ENCODE measurements around the gene ORAI2.

DNA sequence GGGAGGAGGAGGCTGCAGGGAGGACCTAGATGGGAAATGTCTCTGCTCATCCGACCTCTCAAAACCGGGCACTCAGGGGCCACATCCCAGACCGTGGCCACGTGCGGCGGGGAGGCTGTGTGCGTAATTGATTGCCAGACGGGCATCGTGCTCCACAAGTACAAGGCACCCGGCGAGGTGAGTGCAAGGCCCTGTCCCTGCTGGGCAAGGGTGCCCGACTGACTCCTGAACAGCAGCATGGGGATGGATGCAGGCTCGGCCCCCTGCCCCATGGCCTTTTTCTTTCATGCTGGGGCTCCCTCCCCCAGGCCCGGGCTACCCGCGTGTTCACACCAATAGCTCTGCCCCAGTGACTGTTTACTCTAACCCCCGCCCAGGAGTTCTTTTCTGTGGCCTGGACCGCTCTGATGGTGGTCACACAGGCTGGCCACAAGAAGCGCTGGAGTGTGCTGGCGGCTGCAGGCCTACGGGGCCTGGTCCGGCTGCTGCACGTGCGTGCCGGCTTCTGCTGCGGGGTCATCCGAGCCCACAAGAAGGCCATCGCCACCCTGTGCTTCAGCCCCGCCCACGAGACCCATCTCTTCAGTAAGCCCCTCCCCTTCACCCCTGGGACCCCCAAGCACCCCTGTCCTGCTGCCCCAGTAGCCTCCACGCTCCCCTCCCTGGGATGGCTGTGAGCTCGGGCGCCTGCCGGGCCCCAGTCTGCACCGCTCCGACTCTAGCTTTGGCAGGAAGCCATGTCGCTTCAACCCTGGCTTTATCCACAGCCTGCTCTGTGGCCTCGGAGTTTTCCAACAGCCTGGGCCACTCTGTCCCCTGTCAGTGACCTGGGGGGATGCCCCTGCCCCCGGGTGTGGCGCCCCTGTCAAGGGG is 35.3 kb downstream of the ORAI2 start:
- TF ChIP-seq, protein P1, sequence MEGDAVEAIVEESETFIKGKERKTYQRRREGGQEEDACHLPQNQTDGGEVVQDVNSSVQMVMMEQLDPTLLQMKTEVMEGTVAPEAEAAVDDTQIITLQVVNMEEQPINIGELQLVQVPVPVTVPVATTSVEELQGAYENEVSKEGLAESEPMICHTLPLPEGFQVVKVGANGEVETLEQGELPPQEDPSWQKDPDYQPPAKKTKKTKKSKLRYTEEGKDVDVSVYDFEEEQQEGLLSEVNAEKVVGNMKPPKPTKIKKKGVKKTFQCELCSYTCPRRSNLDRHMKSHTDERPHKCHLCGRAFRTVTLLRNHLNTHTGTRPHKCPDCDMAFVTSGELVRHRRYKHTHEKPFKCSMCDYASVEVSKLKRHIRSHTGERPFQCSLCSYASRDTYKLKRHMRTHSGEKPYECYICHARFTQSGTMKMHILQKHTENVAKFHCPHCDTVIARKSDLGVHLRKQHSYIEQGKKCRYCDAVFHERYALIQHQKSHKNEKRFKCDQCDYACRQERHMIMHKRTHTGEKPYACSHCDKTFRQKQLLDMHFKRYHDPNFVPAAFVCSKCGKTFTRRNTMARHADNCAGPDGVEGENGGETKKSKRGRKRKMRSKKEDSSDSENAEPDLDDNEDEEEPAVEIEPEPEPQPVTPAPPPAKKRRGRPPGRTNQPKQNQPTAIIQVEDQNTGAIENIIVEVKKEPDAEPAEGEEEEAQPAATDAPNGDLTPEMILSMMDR (IDR thresholded peaks at IDR 0.05 in 8 of 11, conservative IDR thresholded peaks at IDR 0.05 in 3 of 11), result no peak
- no peak for TF ChIP-seq POLR2A (IDR thresholded peaks at IDR 0.05)
- TF ChIP-seq POLR2AphosphoS5 (IDR thresholded peaks at IDR 0.05), result peak in 1 of 3 donors; percentile 3
